Left ventricle myocardium superior (tissue), 1 donor: ENCODE results near the gene MAP3K1. TPM values are rescaled to one million over a fixed set of nuclear protein-coding genes. Genes with fewer than 3 reads are reported as not detected.

Experiments
- ATAC-seq: fragments of 200-7000 bp; cut with Tn5 transposase; one replicate; pipeline ENCODE4 v1.9.1; 2020; ENCODE audit warnings: mild to moderate bottlenecking, moderate library complexity
- DNase-seq: peaks from one replicate; pipeline ENCODE4 v3.0.0-alpha.2; 2020
- intact Hi-C: fragments of 100-400 bp; cut with micrococcal nuclease; formaldehyde crosslinking; loops from one replicate; pipeline ENCODE4 v1.11.0; 2022
- total RNA-seq: library from RNA; stranded (reverse); fragmentation: NEBNext Ultra II Directional; extraction: Animal tissue kit (Norgen Biotek cat#: 25700); gene quantifications from one replicate; pipeline ENCODE4 v1.2.1, GENCODE V29; 2021
- donor health status: DM: no; HTN: yes; CAD: no; lungs with severe emphysema.

The MAP3K1 gene
- total RNA-seq, 1 donor from 2014 or later = 6.5 TPM

GRCh38 chr5:56941981-56942380 lies 126.6 kb downstream of the MAP3K1 start:
- intact Hi-C loops = no loop called here
- ATAC-seq = no peak
- DNase-seq = no peak

Other genes with a start within 250 kb of the MAP3K1 start
- gene SETD9, start 94.0 kb downstream of the MAP3K1 start, total RNA-seq = 18.9 TPM
- gene MIER3, start 136.6 kb downstream of the MAP3K1 start, total RNA-seq = 16.1 TPM